ENCODE data around the gene KPNA1.

DNA sequence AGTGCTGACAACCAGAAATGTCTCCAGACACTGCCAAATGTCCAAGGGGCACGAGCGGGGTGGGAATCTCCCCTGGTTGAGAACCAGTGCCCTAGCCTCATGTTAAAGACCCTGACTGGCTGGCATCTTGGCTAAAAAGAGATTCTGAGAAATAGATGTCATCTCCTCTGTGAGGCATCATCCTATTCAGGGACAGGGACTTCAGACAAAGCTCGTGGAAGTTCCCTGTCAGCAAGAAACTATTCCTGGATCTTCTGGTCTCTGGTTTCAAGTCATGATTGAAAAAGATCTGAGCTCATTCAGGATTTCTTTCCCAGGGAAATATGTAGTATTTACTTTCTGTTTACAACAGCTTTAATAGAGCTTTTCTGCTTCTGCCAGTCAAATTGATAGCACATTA lies 109.7 kb downstream of the KPNA1 start:
- TF ChIP-seq, protein P1, sequence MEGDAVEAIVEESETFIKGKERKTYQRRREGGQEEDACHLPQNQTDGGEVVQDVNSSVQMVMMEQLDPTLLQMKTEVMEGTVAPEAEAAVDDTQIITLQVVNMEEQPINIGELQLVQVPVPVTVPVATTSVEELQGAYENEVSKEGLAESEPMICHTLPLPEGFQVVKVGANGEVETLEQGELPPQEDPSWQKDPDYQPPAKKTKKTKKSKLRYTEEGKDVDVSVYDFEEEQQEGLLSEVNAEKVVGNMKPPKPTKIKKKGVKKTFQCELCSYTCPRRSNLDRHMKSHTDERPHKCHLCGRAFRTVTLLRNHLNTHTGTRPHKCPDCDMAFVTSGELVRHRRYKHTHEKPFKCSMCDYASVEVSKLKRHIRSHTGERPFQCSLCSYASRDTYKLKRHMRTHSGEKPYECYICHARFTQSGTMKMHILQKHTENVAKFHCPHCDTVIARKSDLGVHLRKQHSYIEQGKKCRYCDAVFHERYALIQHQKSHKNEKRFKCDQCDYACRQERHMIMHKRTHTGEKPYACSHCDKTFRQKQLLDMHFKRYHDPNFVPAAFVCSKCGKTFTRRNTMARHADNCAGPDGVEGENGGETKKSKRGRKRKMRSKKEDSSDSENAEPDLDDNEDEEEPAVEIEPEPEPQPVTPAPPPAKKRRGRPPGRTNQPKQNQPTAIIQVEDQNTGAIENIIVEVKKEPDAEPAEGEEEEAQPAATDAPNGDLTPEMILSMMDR (IDR thresholded peaks at IDR 0.05) = no peak
- TF ChIP-seq ZFX (IDR thresholded peaks at IDR 0.05; ENCODE audit: borderline replicate concordance) = no peak
